ENCODE measurements around the gene TGM2.

DNA sequence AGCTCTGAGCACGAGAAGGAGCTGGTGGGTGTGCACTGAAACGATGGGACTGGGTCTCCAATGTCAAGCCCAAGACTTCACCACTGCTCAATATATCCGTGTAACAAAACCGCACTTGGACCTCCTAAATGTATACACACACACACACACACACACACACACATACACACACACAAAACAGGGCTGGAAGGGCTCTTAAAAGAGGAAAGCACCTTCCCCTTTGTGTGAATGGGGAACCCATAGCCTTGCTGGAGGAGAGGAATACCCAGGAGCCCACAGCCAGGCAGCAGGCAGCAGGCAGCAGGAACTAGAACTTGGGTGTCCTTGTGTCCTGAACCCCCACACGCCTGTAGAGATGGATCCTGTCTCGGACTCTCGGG is 29.8 kb downstream of the TGM2 start:
- TF ChIP-seq, protein P1, sequence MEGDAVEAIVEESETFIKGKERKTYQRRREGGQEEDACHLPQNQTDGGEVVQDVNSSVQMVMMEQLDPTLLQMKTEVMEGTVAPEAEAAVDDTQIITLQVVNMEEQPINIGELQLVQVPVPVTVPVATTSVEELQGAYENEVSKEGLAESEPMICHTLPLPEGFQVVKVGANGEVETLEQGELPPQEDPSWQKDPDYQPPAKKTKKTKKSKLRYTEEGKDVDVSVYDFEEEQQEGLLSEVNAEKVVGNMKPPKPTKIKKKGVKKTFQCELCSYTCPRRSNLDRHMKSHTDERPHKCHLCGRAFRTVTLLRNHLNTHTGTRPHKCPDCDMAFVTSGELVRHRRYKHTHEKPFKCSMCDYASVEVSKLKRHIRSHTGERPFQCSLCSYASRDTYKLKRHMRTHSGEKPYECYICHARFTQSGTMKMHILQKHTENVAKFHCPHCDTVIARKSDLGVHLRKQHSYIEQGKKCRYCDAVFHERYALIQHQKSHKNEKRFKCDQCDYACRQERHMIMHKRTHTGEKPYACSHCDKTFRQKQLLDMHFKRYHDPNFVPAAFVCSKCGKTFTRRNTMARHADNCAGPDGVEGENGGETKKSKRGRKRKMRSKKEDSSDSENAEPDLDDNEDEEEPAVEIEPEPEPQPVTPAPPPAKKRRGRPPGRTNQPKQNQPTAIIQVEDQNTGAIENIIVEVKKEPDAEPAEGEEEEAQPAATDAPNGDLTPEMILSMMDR (IDR thresholded peaks at IDR 0.05), result no peak
- no peak for TF ChIP-seq POLR2A (IDR thresholded peaks at IDR 0.05)
- TF ChIP-seq POLR2AphosphoS5 (IDR thresholded peaks at IDR 0.05), result no peak
- no peak for TF ChIP-seq EP300 (IDR thresholded peaks at IDR 0.05; ENCODE audit: low read depth)
